ENCODE results near the gene PDZD4. TPM values are rescaled to one million over a fixed set of nuclear protein-coding genes. Genes with fewer than 3 reads are reported as not detected.

The PDZD4 gene
- total RNA-seq, 1 experiment from 2014 or later, result 0.26 TPM

- TF ChIP-seq EZH2phosphoT487 (IDR thresholded peaks at IDR 0.05; ENCODE audit: borderline replicate concordance, low read length) (no peak), EZH2 (IDR thresholded peaks at IDR 0.05; ENCODE audit: low read length, unreplicated experiment) (no peak), CTCF (conservative IDR thresholded peaks at IDR 0.05; ENCODE audit: low read depth, low read length) (no peak)
- POLR2A ChIA-PET (ENCODE audit: unreplicated experiment), result no interaction called here
- Histone ChIP-seq H4K20me1 (ENCODE audit: low read length) (no peaks in the 10 kb centered on the region), H3K9me3 (ENCODE audit: low read length) (no peaks in the 10 kb centered on the region), H3K36me3 (ENCODE audit: low read depth, low read length) (no peaks in the 10 kb centered on the region), H3K9me2 (replicated peaks; ENCODE audit: low read length) (no peaks in the 10 kb centered on the region), H3K9ac (ENCODE audit: low read length) (no peak overlapping the region), H3K79me2 (ENCODE audit: low read length) (no peaks in the 10 kb centered on the region), H2AFZ (ENCODE audit: low read length) (no peak overlapping the region), H3K27me3 (ENCODE audit: low read length) (peaks cover 25% of the 10 kb centered on the region), H3K4me2 (ENCODE audit: low read length) (no peak overlapping the region), H3K4me3 (ENCODE audit: low read length) (no peak overlapping the region), H3F3A (ENCODE audit: low read length, unreplicated experiment) (no peaks in the 10 kb centered on the region), H3K4me1 (ENCODE audit: insufficient read depth, low read length) (no peaks in the 10 kb centered on the region), H3K27ac (ENCODE audit: low read length) (no peak overlapping the region)
- DNase-seq (no peak), ATAC-seq (no peak)
- CTCF ChIA-PET, result no interaction called here
- no TSS peak for BruUV-seq (replicated peaks)
- intact Hi-C loops (cut with micrococcal nuclease), result no loop called here
These were observed 2.4 kb upstream of the PDZD4 start for GRCh38 chrX:153832728-153833127.

GRCh38 chrX:153831429-153832150 lies 1.2 kb upstream of the PDZD4 start:
- no peak overlapping the region for H3K27ac ChIP-seq (ENCODE audit: low read length)
- no peaks in the 10 kb centered on the region for H4K20me1 ChIP-seq (ENCODE audit: low read length)
- ATAC-seq, result no peak
- peaks cover 35% of the 10 kb centered on the region for H3K27me3 ChIP-seq (ENCODE audit: low read length)
- H3K4me1 ChIP-seq (ENCODE audit: insufficient read depth, low read length), result no peaks in the 10 kb centered on the region
- no peak overlapping the region for H3K4me2 ChIP-seq (ENCODE audit: low read length)
- ChIA-PET POLR2A (ENCODE audit: unreplicated experiment) (no interaction called here), CTCF (no interaction called here)
- no peak overlapping the region for H3K9ac ChIP-seq (ENCODE audit: low read length)
- H2AFZ ChIP-seq (ENCODE audit: low read length), result no peak overlapping the region
- intact Hi-C loops (cut with micrococcal nuclease), result no loop called here
- DNase-seq, result no peak
- no peak overlapping the region for H3K4me3 ChIP-seq (ENCODE audit: low read length)
- H3K9me3 ChIP-seq (ENCODE audit: low read length), result no peaks in the 10 kb centered on the region
- TF ChIP-seq EZH2 (IDR thresholded peaks at IDR 0.05; ENCODE audit: low read length, unreplicated experiment) (no peak), CTCF (conservative IDR thresholded peaks at IDR 0.05; ENCODE audit: low read depth, low read length) (no peak), EZH2phosphoT487 (IDR thresholded peaks at IDR 0.05; ENCODE audit: borderline replicate concordance, low read length) (no peak)
- no peaks in the 10 kb centered on the region for H3K9me2 ChIP-seq (replicated peaks; ENCODE audit: low read length)
- no peaks in the 10 kb centered on the region for H3K36me3 ChIP-seq (ENCODE audit: low read depth, low read length)
- H3F3A ChIP-seq (ENCODE audit: low read length, unreplicated experiment), result no peaks in the 10 kb centered on the region
- no TSS peak for BruUV-seq (replicated peaks)
- no peaks in the 10 kb centered on the region for H3K79me2 ChIP-seq (ENCODE audit: low read length)

- Histone ChIP-seq H3K9me3 (ENCODE audit: low read length) (no peaks in the 10 kb centered on the region), H3K27me3 (ENCODE audit: low read length) (peaks cover 37% of the 10 kb centered on the region), H3K4me2 (ENCODE audit: low read length) (no peak overlapping the region), H3K27ac (ENCODE audit: low read length) (no peak overlapping the region), H3K4me3 (ENCODE audit: low read length) (no peak overlapping the region), H3K36me3 (ENCODE audit: low read depth, low read length) (no peaks in the 10 kb centered on the region), H3F3A (ENCODE audit: low read length, unreplicated experiment) (no peaks in the 10 kb centered on the region), H3K9me2 (replicated peaks; ENCODE audit: low read length) (no peaks in the 10 kb centered on the region), H3K9ac (ENCODE audit: low read length) (no peak overlapping the region), H2AFZ (ENCODE audit: low read length) (no peak overlapping the region), H3K79me2 (ENCODE audit: low read length) (no peaks in the 10 kb centered on the region), H4K20me1 (ENCODE audit: low read length) (no peaks in the 10 kb centered on the region), H3K4me1 (ENCODE audit: insufficient read depth, low read length) (no peaks in the 10 kb centered on the region)
- DNase-seq (no peak), ATAC-seq (peak; percentile 22; the same call in 1 of the 2 replicates)
- ChIA-PET CTCF (no interaction called here), POLR2A (ENCODE audit: unreplicated experiment) (no interaction called here)
- no peak for TF ChIP-seq EZH2phosphoT487 (IDR thresholded peaks at IDR 0.05; ENCODE audit: borderline replicate concordance, low read length)
- TF ChIP-seq EZH2 (IDR thresholded peaks at IDR 0.05; ENCODE audit: low read length, unreplicated experiment), result no peak
- no peak for TF ChIP-seq CTCF (conservative IDR thresholded peaks at IDR 0.05; ENCODE audit: low read depth, low read length)
- intact Hi-C loops (cut with micrococcal nuclease), result no loop called here
- BruUV-seq (replicated peaks), result no TSS peak
These were observed 490 bp upstream of the PDZD4 start for GRCh38 chrX:153830640-153831428.
